K562 (cell line): ENCODE measurements around the gene PRSS22. TPM values are rescaled to one million over a fixed set of nuclear protein-coding genes. Genes with fewer than 3 reads are reported as not detected.
A peak's percentile ranks its signal among the peaks of the same experiment; 100 is the strongest.

Experiments
- CHD2 ChIP-seq: IDR thresholded peaks from 2 replicates; pipeline ENCODE4 v1.6.1; 2011; ENCODE audit warnings: low read depth, low read length
- DIDO1 ChIP-seq: fragments of 450-650 bp; IDR thresholded peaks from 2 replicates; pipeline ENCODE4 v1.6.1; 2016; ENCODE audit warnings: low read depth, missing biosample characterization, missing genetic modification characterization
- NFYB ChIP-seq: IDR thresholded peaks from 2 replicates; pipeline ENCODE4 v1.6.1; 2011; ENCODE audit warnings: mild to moderate bottlenecking, moderate library complexity; ENCODE audit not compliant: insufficient read length; ENCODE audit errors: extremely low read depth
- PCBP1 ChIP-seq: fragments of 200-400 bp; formaldehyde crosslinking; IDR thresholded peaks from 2 replicates; pipeline ENCODE4 v1.6.1; 2018; ENCODE audit warnings: mild to moderate bottlenecking, low read depth, low read length; ENCODE audit not compliant: poor library complexity, severe bottlenecking
- POLR2AphosphoS2 ChIP-seq: IDR thresholded peaks from 2 replicates; pipeline ENCODE4 v1.6.1; 2012; ENCODE audit warnings: low read length, improper control_type of control experiment
- RBM17 ChIP-seq: fragments of 200-400 bp; formaldehyde crosslinking; IDR thresholded peaks from 2 replicates; pipeline ENCODE4 v1.6.1; 2017; ENCODE audit warnings: low read depth, mild to moderate bottlenecking, low read length, borderline replicate concordance
- TOE1 ChIP-seq, 2 experiments: fragments of 450-650 bp in 1 of 2; sonication (generic) in 1 of 2; formaldehyde crosslinking in 1 of 2; IDR thresholded peaks; 2 replicates each; pipeline versions ENCODE4 v1.7.1 to v1.8.0; 2016 to 2022; ENCODE audit warnings: borderline replicate concordance in 2 of 2, mild to moderate bottlenecking in 2 of 2, antibody characterized with exemption in 1 of 2, inconsistent platforms in 1 of 2, low read depth in 1 of 2, missing genetic modification reagents in 1 of 2, moderate library complexity in 1 of 2
- ZSCAN29 ChIP-seq: fragments of 450-650 bp; IDR thresholded peaks from 2 replicates; pipeline ENCODE4 v1.6.1; 2017
- polyA plus RNA-seq, 8 experiments: library from polyadenylated mRNA; depleted of rRNA in 4 of 8; stranded (reverse) in 5 of 8; unstranded in 3 of 8; fragments of >200 nt; fragmentation: Nextera tagmentation in 2 of 8; fragmentation: Illumina TruSeq in 1 of 8; extraction: Ambion mirVana in 2 of 8; extraction: Trizol in 1 of 8; gene quantifications; 2 replicates each; pipeline versions ENCODE4 v1.2.1 to v1.2.3, GENCODE V29; 2011 to 2014; ENCODE audit warnings: inconsistent platforms in 1 of 8, missing spikeins in 1 of 8
- total RNA-seq, 7 experiments: library from RNA; depleted of rRNA in 6 of 7; stranded (reverse); fragments of >200 nt in 6 of 7; fragmentation: Illumina TruSeq in 2 of 7; extraction: Trizol in 2 of 7; gene quantifications; 2 replicates each; pipeline versions ENCODE4 v1.2.1 to v1.2.3, GENCODE V29; 2011 to 2021; ENCODE audit warnings: low replicate concordance in 1 of 7
- TF ChIP-seq, protein P1 (sequence below), 2 experiments: fragments of 450-650 bp in 1 of 2; IDR thresholded peaks; 2 replicates each; pipeline ENCODE4 v1.6.1; 2011 to 2017; ENCODE audit warnings: low read depth in 2 of 2, antibody characterized with exemption in 1 of 2, borderline replicate concordance in 1 of 2, low read length in 1 of 2, mild to moderate bottlenecking in 1 of 2, mixed read lengths in 1 of 2; ENCODE audit not compliant: control insufficient read depth in 1 of 2
- TF ChIP-seq, protein P2 (sequence below): fragments of 150-350 bp; conservative IDR thresholded peaks from 2 replicates; pipeline ENCODE4 v1.6.1; 2014; ENCODE audit warnings: low read length
- TF ChIP-seq, protein P3 (sequence below): fragments of 450-650 bp; IDR thresholded peaks from 2 replicates; pipeline ENCODE4 v1.6.1; 2014; ENCODE audit warnings: low read depth, mild to moderate bottlenecking, moderate library complexity, borderline replicate concordance
- TF ChIP-seq, protein P4 (sequence below): sonication (generic); formaldehyde crosslinking; IDR thresholded peaks from 2 replicates; pipeline ENCODE4 v1.8.0; 2022; ENCODE audit warnings: missing genetic modification reagents, mild to moderate bottlenecking, borderline replicate concordance
- TF ChIP-seq, protein P5 (sequence below): fragments of 250-450 bp; sonication (Bioruptor Pico); IDR thresholded peaks from 2 replicates; pipeline ENCODE4 v1.5.1; 2021; ENCODE audit warnings: mild to moderate bottlenecking
- TF ChIP-seq, protein P6 (sequence below): sonication (generic); formaldehyde crosslinking; IDR thresholded peaks from 2 replicates; pipeline ENCODE4 v1.8.1; 2023; ENCODE audit warnings: mild to moderate bottlenecking, missing genetic modification reagents

Gene PRSS22
- total and polyA plus RNA-seq, 9 of the 15 experiments (the other 6 are each of a cell fraction or from before 2014, with no cell fraction given): 0.13 to 0.42 TPM; not detected in 7

DNA sequence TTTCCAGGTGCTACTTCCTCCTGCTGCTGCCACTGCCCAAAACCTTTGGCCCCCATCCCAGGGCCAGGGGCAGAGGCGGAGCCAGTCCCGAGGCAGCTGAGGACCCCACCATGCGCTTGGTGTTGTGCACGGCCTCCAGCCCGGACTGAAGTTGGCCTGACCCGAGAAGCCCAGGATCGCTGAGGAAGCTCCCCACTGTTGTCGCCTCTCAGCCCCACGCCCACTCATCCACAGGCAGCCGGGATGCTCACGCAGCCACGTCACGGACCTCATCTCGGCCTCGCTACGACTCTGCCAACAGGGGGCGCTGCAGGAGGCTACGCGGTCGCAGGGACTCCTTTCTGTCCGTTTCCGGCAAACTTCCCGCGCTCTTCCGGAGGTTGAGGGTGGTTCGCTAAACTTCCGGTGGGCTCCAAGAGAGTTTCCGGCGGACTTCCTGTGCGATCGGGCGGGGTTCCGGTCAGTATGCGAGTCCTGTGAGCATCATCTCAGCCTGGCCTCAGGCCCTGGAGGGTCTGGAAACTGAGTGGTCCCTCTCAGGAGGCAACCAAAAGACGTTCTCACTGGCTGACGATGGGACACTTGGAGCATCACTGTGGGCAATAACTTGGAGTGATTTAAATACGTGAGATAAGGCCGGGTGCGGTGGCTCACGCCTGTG is 15.5 kb downstream of the PRSS22 start (continued):
- TF ChIP-seq, protein P1, sequence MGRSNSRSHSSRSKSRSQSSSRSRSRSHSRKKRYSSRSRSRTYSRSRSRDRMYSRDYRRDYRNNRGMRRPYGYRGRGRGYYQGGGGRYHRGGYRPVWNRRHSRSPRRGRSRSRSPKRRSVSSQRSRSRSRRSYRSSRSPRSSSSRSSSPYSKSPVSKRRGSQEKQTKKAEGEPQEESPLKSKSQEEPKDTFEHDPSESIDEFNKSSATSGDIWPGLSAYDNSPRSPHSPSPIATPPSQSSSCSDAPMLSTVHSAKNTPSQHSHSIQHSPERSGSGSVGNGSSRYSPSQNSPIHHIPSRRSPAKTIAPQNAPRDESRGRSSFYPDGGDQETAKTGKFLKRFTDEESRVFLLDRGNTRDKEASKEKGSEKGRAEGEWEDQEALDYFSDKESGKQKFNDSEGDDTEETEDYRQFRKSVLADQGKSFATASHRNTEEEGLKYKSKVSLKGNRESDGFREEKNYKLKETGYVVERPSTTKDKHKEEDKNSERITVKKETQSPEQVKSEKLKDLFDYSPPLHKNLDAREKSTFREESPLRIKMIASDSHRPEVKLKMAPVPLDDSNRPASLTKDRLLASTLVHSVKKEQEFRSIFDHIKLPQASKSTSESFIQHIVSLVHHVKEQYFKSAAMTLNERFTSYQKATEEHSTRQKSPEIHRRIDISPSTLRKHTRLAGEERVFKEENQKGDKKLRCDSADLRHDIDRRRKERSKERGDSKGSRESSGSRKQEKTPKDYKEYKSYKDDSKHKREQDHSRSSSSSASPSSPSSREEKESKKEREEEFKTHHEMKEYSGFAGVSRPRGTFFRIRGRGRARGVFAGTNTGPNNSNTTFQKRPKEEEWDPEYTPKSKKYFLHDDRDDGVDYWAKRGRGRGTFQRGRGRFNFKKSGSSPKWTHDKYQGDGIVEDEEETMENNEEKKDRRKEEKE (IDR thresholded peaks at IDR 0.05; ENCODE audit: borderline replicate concordance in 1 of 2, control insufficient read depth in 1 of 2, low read depth in 2 of 2, low read length in 1 of 2): peak in 1 of 2 experiments; percentile 86; a peak in 1 of 4 replicates
- TF ChIP-seq, protein P2, sequence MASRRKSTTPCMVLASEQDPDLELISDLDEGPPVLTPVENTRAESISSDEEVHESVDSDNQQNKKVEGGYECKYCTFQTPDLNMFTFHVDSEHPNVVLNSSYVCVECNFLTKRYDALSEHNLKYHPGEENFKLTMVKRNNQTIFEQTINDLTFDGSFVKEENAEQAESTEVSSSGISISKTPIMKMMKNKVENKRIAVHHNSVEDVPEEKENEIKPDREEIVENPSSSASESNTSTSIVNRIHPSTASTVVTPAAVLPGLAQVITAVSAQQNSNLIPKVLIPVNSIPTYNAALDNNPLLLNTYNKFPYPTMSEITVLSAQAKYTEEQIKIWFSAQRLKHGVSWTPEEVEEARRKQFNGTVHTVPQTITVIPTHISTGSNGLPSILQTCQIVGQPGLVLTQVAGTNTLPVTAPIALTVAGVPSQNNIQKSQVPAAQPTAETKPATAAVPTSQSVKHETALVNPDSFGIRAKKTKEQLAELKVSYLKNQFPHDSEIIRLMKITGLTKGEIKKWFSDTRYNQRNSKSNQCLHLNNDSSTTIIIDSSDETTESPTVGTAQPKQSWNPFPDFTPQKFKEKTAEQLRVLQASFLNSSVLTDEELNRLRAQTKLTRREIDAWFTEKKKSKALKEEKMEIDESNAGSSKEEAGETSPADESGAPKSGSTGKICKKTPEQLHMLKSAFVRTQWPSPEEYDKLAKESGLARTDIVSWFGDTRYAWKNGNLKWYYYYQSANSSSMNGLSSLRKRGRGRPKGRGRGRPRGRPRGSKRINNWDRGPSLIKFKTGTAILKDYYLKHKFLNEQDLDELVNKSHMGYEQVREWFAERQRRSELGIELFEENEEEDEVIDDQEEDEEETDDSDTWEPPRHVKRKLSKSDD: no peak
- TF ChIP-seq TOE1 (IDR thresholded peaks at IDR 0.05; ENCODE audit: borderline replicate concordance) (peak; percentile 45; the same call in 1 of the 2 replicates), TOE1 (CRISPR knock-in tag; IDR thresholded peaks at IDR 0.05; ENCODE audit: borderline replicate concordance, low read depth) (no peak), RBM17 (no peak), ZSCAN29 (peak; percentile 90), DIDO1 (peak; percentile 77), CHD2 (no peak), POLR2AphosphoS2 (no peak), NFYB (no peak), PCBP1 (no peak)
- TF ChIP-seq, protein P3, sequence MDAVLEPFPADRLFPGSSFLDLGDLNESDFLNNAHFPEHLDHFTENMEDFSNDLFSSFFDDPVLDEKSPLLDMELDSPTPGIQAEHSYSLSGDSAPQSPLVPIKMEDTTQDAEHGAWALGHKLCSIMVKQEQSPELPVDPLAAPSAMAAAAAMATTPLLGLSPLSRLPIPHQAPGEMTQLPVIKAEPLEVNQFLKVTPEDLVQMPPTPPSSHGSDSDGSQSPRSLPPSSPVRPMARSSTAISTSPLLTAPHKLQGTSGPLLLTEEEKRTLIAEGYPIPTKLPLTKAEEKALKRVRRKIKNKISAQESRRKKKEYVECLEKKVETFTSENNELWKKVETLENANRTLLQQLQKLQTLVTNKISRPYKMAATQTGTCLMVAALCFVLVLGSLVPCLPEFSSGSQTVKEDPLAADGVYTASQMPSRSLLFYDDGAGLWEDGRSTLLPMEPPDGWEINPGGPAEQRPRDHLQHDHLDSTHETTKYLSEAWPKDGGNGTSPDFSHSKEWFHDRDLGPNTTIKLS: peak; percentile 88; the same call in 1 of the 2 replicates
- TF ChIP-seq, protein P4, sequence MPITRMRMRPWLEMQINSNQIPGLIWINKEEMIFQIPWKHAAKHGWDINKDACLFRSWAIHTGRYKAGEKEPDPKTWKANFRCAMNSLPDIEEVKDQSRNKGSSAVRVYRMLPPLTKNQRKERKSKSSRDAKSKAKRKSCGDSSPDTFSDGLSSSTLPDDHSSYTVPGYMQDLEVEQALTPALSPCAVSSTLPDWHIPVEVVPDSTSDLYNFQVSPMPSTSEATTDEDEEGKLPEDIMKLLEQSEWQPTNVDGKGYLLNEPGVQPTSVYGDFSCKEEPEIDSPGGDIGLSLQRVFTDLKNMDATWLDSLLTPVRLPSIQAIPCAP (CRISPR knock-in tag): no peak
- TF ChIP-seq, protein P5, sequence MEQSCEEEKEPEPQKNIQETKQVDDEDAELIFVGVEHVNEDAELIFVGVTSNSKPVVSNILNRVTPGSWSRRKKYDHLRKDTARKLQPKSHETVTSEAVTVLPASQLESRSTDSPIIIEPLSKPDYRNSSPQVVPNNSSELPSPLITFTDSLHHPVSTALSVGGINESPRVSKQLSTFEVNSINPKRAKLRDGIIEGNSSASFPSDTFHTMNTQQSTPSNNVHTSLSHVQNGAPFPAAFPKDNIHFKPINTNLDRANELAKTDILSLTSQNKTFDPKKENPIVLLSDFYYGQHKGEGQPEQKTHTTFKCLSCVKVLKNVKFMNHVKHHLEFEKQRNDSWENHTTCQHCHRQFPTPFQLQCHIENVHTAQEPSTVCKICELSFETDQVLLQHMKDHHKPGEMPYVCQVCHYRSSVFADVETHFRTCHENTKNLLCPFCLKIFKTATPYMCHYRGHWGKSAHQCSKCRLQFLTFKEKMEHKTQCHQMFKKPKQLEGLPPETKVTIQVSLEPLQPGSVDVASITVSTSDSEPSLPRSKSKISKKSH: no peak
- TF ChIP-seq, protein P6, sequence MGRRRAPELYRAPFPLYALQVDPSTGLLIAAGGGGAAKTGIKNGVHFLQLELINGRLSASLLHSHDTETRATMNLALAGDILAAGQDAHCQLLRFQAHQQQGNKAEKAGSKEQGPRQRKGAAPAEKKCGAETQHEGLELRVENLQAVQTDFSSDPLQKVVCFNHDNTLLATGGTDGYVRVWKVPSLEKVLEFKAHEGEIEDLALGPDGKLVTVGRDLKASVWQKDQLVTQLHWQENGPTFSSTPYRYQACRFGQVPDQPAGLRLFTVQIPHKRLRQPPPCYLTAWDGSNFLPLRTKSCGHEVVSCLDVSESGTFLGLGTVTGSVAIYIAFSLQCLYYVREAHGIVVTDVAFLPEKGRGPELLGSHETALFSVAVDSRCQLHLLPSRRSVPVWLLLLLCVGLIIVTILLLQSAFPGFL: 0 out of 2 replicates have a peak, but pooled peaks have one; percentile 24
